GM23248 (cell line): ENCODE data around the gene COL19A1. TPM values are rescaled to one million over a fixed set of nuclear protein-coding genes. Genes with fewer than 3 reads are reported as not detected.

Source experiments
- DNase-seq: peaks from one replicate; pipeline ENCODE4 v3.0.0-alpha.2; 2015
- H2AFZ ChIP-seq: fragments of 200-600 bp; sonication (generic); 2 replicates; pipeline ENCODE4 v1.6.1; 2016; ENCODE audit warnings: antibody characterized with exemption
- H3F3A ChIP-seq: fragments of 200-600 bp; sonication (generic); 2 replicates; pipeline ENCODE4 v1.6.1; 2016; ENCODE audit warnings: mild to moderate bottlenecking, antibody characterized with exemption, mixed run types; ENCODE audit not compliant: insufficient read depth
- H3K27ac ChIP-seq: fragments of 200-600 bp; sonication (generic); 2 replicates; pipeline ENCODE4 v1.5.1; 2016; ENCODE audit warnings: mild to moderate bottlenecking
- H3K27me3 ChIP-seq: fragments of 200-600 bp; sonication (generic); replicated peaks from 2 replicates; pipeline ENCODE4 v1.6.1; 2016; ENCODE audit warnings: mild to moderate bottlenecking; ENCODE audit not compliant: insufficient read depth
- H3K36me3 ChIP-seq: fragments of 200-600 bp; sonication (generic); 2 replicates; pipeline ENCODE4 v1.6.1; 2016; ENCODE audit warnings: low read depth, mild to moderate bottlenecking
- H3K4me1 ChIP-seq: fragments of 200-600 bp; sonication (generic); 2 replicates; pipeline ENCODE4 v1.6.1; 2016; ENCODE audit warnings: mild to moderate bottlenecking; ENCODE audit not compliant: insufficient read depth
- H3K4me2 ChIP-seq: fragments of 200-600 bp; sonication (generic); one replicate; pipeline ENCODE4 v1.6.1; 2016; ENCODE audit warnings: mild to moderate bottlenecking; ENCODE audit not compliant: unreplicated experiment
- H3K4me3 ChIP-seq: fragments of 200-600 bp; sonication (generic); 2 replicates; pipeline ENCODE4 v1.5.1; 2016; ENCODE audit warnings: mild to moderate bottlenecking
- H3K79me2 ChIP-seq: fragments of 200-600 bp; sonication (generic); 2 replicates; pipeline ENCODE4 v1.6.1; 2016; ENCODE audit warnings: mild to moderate bottlenecking; ENCODE audit not compliant: insufficient read depth
- H3K9ac ChIP-seq: fragments of 200-600 bp; sonication (generic); 2 replicates; pipeline ENCODE4 v1.6.1; 2016; ENCODE audit warnings: mild to moderate bottlenecking
- H3K9me2 ChIP-seq: fragments of 200-600 bp; sonication (generic); 2 replicates; pipeline ENCODE4 v1.6.1; 2016; ENCODE audit warnings: mixed run types, mild to moderate bottlenecking, moderate library complexity; ENCODE audit not compliant: insufficient read depth
- H3K9me3 ChIP-seq: fragments of 200-600 bp; sonication (generic); one replicate; pipeline ENCODE4 v1.6.1; 2017; ENCODE audit warnings: low read depth
- H4K20me1 ChIP-seq: fragments of 200-600 bp; sonication (generic); 2 replicates; pipeline ENCODE4 v1.6.0; 2016; ENCODE audit not compliant: insufficient read depth
- EZH2 ChIP-seq: fragments of 200-600 bp; sonication (generic); IDR thresholded peaks from 2 replicates; pipeline ENCODE4 v1.6.1; 2018; ENCODE audit warnings: antibody characterized with exemption, mild to moderate bottlenecking; ENCODE audit not compliant: insufficient read depth, poor library complexity, severe bottlenecking
- EZH2phosphoT487 ChIP-seq: fragments of 200-600 bp; sonication (generic); IDR thresholded peaks from 2 replicates; pipeline ENCODE4 v1.6.1; 2018; ENCODE audit warnings: antibody characterized with exemption, moderate library complexity, mild to moderate bottlenecking, low read depth; ENCODE audit not compliant: insufficient read depth
- WGBS, 2 experiments: methylation state at CpG; one replicate each; pipeline ENCODE4 v1.1.6; 2015 to 2017; ENCODE audit warnings: low lambda C conversion rate in 2 of 2, low coverage in 1 of 2; ENCODE audit errors: missing lambda C conversion rate in 2 of 2; 5-methylcytosine and 5-hydroxymethylcytosine counted together
- in situ Hi-C: fragments of 300-500 bp; cut with MboI; formaldehyde crosslinking; loops from 2 replicates; pipeline ENCODE4 v1.15.0; 2020
- polyA plus RNA-seq: library from polyadenylated mRNA; unstranded; fragments of >200 nt; fragmentation: Nextera tagmentation; extraction: Ambion mirVana; gene quantifications from 2 replicates; pipeline ENCODE4 v1.2.1, GENCODE V29; 2016
- total RNA-seq: library from RNA; depleted of rRNA; stranded (reverse); fragments of >200 nt; shearing (Covaris generic); gene quantifications from 2 replicates; pipeline ENCODE4 v1.2.3, GENCODE V29; 2014

COL19A1 gene
- total and polyA plus RNA-seq, 2 experiments from 2014 or later = not detected

DNA sequence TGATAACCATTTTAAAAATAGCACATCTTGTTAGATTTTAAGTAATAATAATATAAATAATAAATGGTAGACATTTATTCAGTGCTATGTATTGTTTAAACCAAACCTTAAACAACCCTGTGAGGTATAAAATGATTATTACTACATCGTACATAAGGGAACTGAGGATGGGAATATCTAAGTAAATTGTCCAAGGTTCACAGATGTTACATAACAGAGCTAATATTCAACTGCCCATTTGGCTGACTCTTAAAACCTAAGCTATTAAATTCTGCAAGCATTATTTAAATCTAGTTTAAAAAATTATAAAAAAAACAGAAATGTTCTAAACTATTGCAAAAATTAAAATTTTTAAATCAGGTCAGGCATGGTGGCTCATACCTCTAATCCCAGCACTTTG, 175.1 kb downstream of the COL19A1 start:
- WGBS, 2 experiments = 30 to 52% methylated on average over 1 of the region's 1 CpG
- Histone ChIP-seq H4K20me1 (no peaks in the 10 kb centered on the region), H3K79me2 (no peaks in the 10 kb centered on the region), H3K9me2 (no peaks in the 10 kb centered on the region), H3K27ac (no peak overlapping the region), H3K36me3 (no peaks in the 10 kb centered on the region), H2AFZ (no peak overlapping the region), H3K4me3 (no peak overlapping the region), H3K4me2 (no peak overlapping the region), H3K9me3 (no peaks in the 10 kb centered on the region), H3K9ac (no peak overlapping the region), H3F3A (no peaks in the 10 kb centered on the region), H3K27me3 (no peaks in the 10 kb centered on the region), H3K4me1 (no peaks in the 10 kb centered on the region)
- DNase-seq = no peak
- in situ Hi-C loops = no loop called here
- TF ChIP-seq EZH2phosphoT487 = no peak
- no peak for TF ChIP-seq EZH2

DNA sequence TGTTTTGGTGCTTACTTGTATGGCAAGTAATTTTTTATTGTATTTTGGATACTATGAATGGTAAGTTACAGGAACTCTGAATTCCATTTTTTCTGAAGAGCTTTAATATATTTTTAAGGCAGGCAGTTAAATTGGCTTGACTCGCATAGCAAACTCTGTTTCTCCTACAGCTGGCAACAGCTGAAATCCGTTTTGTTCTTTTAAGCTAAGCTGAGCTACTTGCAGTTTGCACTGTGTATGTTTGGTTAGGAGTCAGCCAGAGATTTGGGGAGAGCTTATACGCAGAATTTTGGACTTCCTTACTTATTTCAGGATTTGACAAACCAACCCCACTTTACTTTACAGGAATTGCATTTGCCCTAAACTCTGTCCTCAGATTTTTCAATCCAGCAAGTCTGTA, 179.1 kb downstream of the COL19A1 start:
- no peak for DNase-seq
- Histone ChIP-seq H4K20me1 (no peaks in the 10 kb centered on the region), H3K27ac (no peak overlapping the region), H3K36me3 (no peaks in the 10 kb centered on the region), H3K9ac (no peak overlapping the region), H3K9me2 (no peaks in the 10 kb centered on the region), H3K79me2 (no peaks in the 10 kb centered on the region), H3K27me3 (no peaks in the 10 kb centered on the region), H2AFZ (no peak overlapping the region), H3K4me3 (no peak overlapping the region), H3K4me2 (no peak overlapping the region), H3K9me3 (no peaks in the 10 kb centered on the region), H3F3A (no peaks in the 10 kb centered on the region), H3K4me1 (no peaks in the 10 kb centered on the region)
- TF ChIP-seq EZH2phosphoT487 = no peak
- no peak for TF ChIP-seq EZH2
- WGBS, 2 experiments = 29 to 31% methylated on average over 3 of the region's 3 CpGs
- in situ Hi-C loops = no loop called here

DNA sequence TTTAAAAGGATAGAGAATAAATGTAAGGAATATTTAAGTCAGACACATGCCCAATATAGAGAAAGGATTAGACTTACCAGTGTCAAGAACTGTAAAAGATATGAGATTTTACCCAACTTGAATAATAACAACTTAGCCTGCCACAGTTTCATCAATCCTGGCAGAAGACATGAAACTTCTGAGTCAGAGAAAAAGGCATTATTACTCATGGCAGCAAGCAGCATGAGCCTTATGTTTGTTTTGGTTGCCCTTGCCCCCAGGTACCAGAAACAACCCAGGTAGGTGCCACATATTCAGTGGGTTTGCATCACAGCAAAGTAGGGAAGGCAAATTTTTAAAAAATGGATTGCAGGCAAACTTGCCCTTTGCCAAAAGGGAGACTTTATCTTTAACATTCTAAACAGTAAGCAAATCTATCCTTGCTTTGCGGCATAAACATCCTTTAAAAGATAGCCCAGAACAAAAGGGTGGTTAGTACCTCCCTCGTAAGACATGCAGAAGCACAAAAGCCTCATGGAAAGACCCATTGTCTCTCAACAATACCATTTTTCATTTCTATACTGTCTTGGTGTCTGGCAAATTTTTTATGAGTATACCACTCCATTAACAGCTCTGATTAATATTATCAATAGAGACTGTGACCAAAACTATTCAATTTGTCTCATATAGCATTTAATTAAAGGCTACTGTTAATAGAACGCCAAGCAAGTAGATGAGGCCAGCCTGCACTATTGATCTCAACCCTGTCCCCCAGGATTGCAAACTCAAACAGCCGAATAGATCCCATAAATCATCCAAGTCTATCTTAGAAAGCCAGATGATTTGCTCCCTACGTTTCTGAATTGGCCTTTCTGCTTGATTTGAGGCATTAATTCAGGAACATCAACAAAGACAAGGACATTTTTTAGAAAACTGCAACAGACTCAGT, 185.1 kb downstream of the COL19A1 start:
- no peaks in the 10 kb centered on the region for H3K36me3 ChIP-seq
- H3K4me2 ChIP-seq = no peak overlapping the region
- H3K27me3 ChIP-seq = no peaks in the 10 kb centered on the region
- 25 to 27% methylated on average over 5 of the region's 5 CpGs for WGBS, 2 experiments
- no peak overlapping the region for H2AFZ ChIP-seq
- H3F3A ChIP-seq = no peaks in the 10 kb centered on the region
- no peak overlapping the region for H3K9ac ChIP-seq
- H3K4me1 ChIP-seq = no peaks in the 10 kb centered on the region
- H4K20me1 ChIP-seq = no peaks in the 10 kb centered on the region
- in situ Hi-C loops = no loop called here
- no peak overlapping the region for H3K27ac ChIP-seq
- no peak overlapping the region for H3K4me3 ChIP-seq
- H3K79me2 ChIP-seq = no peaks in the 10 kb centered on the region
- no peak for TF ChIP-seq EZH2
- H3K9me2 ChIP-seq = no peaks in the 10 kb centered on the region
- DNase-seq = no peak
- H3K9me3 ChIP-seq = no peaks in the 10 kb centered on the region

DNA sequence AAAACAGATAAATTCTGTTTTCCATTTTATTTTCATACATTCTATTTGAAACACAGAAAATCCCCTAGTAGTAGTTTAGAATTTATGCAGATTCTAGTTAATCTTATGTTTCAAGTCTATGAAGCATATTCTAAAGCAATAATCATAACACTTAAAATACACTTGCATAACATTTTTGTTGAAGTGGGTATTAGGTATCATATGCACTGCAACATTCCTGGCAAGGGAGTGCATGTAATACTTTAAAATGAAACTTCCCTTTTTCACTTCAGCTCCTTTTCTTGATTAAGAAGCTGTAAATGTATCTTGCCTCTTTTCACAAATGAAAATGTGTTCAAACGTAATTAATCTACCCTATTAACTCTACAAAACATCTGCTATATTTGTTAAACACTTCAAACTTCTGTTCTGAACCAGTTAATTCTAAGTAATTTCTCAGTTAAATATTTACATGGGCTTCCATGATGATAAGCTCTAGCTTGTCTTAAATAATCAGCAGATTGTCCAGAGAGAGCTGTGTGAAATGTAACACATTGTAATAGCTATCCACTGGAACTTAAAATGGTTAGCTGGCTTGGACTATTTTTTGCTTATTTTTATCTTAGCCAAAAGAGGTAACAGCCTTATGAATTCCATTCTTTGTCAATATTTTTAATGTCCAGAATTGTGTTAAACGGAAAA, 192.8 kb downstream of the COL19A1 start:
- 7 to 12% methylated on average over 2 of the region's 2 CpGs for WGBS, 2 experiments
- Histone ChIP-seq H3K4me2 (no peak overlapping the region), H3K79me2 (no peaks in the 10 kb centered on the region), H3K9me2 (no peaks in the 10 kb centered on the region), H3K36me3 (no peaks in the 10 kb centered on the region), H3K4me1 (no peaks in the 10 kb centered on the region), H3F3A (no peaks in the 10 kb centered on the region), H3K9me3 (no peaks in the 10 kb centered on the region), H3K27me3 (no peaks in the 10 kb centered on the region), H2AFZ (no peak overlapping the region), H4K20me1 (no peaks in the 10 kb centered on the region), H3K9ac (no peak overlapping the region), H3K27ac (no peak overlapping the region), H3K4me3 (no peak overlapping the region)
- no peak for TF ChIP-seq EZH2
- DNase-seq = no peak
- in situ Hi-C loops = no loop called here
